RCC 7860 (cell line): ENCODE data around the gene PABPC1L2B.
"Not testable (repeated sequence)": the region's sequence is repeated elsewhere in the genome, so short reads cannot be mapped to it uniquely, and the experiment has no call there.

Experiments
- DNase-seq: peaks from one replicate; pipeline ENCODE4 v3.0.0-alpha.2; 2015; ENCODE audit warnings: low spot score
- FAIRE-seq: peaks from 2 replicates; lab custom pipeline; 2012; peaks lifted over from hg19 to GRCh38; lab: Jason Lieb, UNC

PABPC1L2B gene

DNA sequence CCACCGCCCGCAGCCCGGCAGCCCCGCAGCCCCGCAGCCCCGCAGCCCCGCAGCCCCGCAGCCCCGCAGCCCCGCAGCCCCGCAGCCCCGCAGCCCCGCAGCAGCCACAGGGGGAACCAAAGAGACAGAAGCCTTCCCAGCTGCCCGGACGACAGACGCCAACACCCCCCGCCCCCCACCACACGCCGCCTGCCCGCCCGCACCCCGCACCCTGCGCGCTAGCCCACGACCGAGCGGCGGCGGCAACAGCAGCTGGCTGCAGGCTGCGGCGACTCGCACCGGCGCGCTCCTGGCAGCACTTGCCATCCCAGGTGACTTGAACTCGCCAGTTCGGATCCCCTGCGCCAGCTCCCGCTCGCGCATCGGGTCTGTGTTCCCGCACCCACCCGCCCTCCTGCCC is at the start of gene PABPC1L2B:
PABPC1L2B (plus strand) TSS at position 207 of the 400 bp plus-strand sequence. CDS start 704 bp downstream, outside the sequence.
- not testable (repeated sequence) for DNase-seq, FAIRE-seq

DNA sequence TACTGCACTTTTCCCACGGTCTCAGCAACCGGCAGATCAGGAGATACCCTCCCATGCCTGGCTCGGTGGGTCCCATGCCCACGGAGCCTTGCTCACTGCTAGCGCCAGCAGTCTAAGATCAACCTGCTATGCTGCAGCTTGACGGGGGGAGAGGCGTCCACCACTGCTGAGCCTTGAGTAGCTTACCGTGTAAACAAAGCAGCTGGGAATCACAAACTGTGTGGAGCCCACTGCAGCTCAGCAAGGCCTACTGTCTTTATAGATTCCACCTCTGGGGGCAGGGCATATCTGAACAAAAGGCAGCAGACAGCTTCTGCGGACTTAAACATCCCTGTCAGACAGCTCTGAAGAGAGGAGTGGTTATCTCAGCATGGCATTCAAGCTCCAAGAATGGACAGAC is 42.8 kb upstream of the PABPC1L2B start:
- DNase-seq, FAIRE-seq: not testable (repeated sequence)

DNA sequence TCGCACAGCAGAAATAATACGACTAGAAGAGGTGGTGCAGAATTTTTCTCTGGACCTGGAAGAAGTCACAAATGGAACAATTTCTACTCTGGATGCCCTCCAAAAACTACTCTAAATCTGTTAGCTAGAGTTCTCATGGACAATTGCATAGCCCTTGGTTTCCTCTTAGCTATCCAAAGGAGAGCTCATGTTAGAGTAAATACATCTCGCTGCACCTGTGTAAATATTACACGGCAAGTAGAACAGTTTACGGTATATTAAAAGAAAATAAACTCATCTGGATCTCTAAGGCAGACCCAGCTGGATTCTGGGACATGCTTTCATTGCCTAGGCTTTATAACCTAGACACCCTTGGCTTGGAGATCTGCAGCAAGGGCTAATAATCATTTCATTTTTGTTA is 30.9 kb upstream of the PABPC1L2B start:
- DNase-seq, FAIRE-seq: not testable (repeated sequence)

DNA sequence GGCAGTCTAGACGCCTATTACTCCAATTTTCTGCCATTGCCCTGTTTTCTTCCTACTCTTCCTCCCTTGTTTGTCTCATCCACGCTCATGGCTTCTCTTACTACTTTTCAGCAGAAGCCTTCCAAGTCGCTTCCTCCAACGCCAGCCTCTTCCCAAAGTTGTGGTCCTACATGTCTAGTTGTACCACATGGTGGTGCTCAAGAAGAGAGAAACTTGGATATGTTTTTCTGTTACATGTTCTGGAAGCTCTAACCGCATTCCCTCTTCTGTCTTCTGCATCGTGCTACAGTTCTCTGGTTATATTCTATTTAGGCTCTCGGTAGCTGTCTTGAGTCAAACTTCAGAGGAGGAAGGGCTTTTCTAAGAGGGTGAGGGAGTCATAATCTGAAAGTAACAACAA is 27.9 kb upstream of the PABPC1L2B start:
- not testable (repeated sequence) for DNase-seq, FAIRE-seq

DNA sequence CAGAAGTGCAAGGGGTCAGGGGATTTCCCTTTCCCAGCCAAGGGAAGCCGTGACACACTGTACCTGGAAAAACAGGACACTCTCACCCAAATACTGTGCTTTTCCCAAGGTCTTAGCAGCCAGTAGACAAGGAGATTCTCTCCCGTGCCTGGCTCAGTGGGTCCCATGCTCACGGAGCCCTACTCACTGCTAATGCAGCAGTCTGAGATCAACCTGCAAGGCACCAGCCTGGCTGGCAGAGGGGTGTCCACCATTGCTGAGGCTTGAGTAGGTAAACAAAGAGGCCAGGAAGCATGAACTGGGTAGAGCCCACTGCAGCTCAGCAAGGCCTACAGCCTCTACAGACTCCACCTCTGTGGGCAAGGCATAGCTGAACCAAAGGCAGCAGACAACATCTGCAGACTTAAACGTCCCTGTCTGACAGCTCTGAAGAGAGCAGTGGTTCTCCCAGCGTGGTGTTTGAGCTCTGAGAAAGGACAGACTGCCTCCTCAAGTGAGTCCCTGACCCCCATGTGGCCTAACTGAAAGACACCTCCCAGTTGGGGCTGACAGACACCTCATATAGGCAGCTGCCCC is 21.8 kb upstream of the PABPC1L2B start:
- not testable (repeated sequence) for DNase-seq, FAIRE-seq

DNA sequence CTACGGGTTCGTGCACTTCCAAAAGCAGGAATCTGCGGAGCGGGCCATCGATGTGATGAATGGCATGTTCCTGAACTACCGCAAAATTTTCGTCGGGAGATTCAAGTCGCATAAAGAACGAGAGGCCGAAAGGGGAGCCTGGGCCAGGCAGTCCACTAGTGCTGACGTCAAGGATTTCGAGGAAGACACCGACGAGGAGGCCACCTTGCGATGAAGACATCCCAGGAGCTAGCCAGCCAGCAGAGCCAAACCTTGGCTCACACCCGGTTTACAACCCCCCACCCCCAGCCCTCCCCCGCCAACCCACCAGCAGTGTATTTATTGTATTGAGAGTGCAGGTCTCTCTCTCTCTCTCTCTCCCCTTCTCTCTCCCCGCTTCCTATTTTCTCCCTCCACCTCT is 1.3 kb downstream of the PABPC1L2B start:
- DNase-seq, FAIRE-seq: not testable (repeated sequence)

DNA sequence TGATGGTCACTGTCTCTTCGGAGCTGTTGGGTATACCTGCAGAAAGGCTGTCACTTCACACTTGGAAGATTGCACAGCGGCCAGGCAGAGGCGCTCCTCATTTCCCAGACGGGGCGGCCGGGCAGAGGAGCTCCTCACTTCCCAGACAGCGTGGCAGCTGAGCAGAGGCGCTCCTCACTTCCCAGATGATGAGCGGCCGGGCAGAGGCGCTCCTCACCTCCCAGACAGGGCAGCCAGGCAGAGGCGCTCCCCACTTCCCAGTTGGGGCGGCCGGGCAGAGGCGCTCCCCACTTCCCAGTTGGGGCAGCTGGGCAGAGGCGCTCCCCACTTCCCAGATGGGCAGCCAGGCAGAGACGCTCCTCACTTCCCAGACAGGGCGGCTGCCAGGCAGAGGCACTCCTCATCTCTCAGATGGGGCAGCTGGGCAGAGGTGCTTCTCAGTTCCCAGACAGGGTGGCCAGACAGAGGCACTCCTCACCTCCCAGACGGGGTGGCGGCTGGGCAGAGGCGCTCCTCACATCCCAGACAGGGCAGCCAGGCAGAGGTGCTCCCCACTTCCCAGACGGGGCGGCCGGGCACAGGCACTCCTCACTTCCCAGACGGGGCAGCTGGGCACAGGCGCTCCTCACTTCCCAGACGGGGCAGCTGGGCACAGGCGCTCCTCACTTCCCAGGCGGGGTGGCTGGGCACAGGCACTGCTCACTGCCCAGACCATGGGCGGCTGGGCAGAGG is 18.8 kb downstream of the PABPC1L2B start:
- DNase-seq (no peak), FAIRE-seq (no peak)

DNA sequence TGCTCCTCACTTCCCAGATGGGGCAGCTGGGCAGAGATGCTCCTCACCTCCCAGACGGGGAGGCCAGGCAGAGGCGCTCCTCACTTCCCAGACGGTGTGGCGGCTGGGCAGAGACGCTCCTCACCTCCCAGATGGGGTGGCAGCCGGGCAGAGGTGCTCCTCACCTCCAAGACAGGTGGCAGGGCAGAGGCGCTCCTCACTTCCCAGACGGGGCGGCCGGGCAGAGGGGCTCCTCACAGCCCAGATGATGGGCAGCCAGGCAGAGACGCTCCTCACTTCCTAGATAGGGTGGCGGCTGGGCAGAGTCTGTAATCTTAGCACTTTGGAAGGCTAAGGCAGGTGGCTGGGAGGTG is 19.3 kb downstream of the PABPC1L2B start:
- DNase-seq, FAIRE-seq: not testable (repeated sequence)

DNA sequence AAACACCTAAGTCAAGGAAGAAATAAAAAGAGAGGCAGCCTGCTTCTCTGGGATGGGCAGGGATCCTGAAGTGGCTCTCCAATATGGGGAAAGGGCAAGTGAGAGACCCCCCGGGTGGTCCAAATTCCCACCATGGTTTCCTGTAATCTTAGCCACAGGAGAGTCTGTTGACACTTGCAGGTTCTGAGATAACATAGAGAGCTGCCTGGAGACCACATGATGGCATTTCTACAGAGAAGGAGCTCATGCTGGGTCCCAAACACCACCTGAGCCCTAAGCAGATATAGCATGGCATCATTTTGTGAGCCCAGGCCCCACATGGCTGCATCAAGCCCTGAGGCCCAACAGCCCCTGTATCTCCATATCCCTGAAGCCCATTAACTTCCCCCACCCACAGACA is 26.1 kb downstream of the PABPC1L2B start:
- FAIRE-seq (no peak), DNase-seq (no peak)
